Cardiac muscle cell (in vitro differentiated cells and primary cell): ENCODE measurements around the gene SOCS7. TPM values are rescaled to one million over a fixed set of nuclear protein-coding genes. Genes with fewer than 3 reads are reported as not detected.
A peak's percentile ranks its signal among the peaks of the same experiment; 100 is the strongest.

ENCODE experiments used
- DNase-seq, 2 donors: peaks; one replicate each; pipeline versions ENCODE4 v3.0.0 to v3.0.0-alpha.2; 2010 to 2017; ENCODE audit warnings: low read depth in 1 of 2, low spot score in 1 of 2
- H3K27ac ChIP-seq: fragments of 200-600 bp; sonication (generic); 2 replicates; pipeline ENCODE4 v1.5.1; 2016
- H3K27me3 ChIP-seq: fragments of 200-600 bp; sonication (generic); 2 replicates; pipeline ENCODE4 v1.6.0; 2016; ENCODE audit warnings: control low read depth
- H3K36me3 ChIP-seq: fragments of 200-600 bp; sonication (generic); 2 replicates; pipeline ENCODE4 v1.5.1; 2016; ENCODE audit warnings: control low read depth
- H3K4me1 ChIP-seq: fragments of 200-600 bp; sonication (generic); 2 replicates; pipeline ENCODE4 v1.8.1; 2017; ENCODE audit warnings: low read depth, mild to moderate bottlenecking, mixed run types
- H3K4me3 ChIP-seq: fragments of 200-600 bp; sonication (generic); 2 replicates; pipeline ENCODE4 v1.5.1; 2016; ENCODE audit warnings: mild to moderate bottlenecking
- H3K9me3 ChIP-seq: fragments of 200-600 bp; sonication (generic); 2 replicates; pipeline ENCODE4 v1.5.1; 2017; ENCODE audit warnings: low read depth, mild to moderate bottlenecking, control low read depth
- CTCF ChIP-seq: IDR thresholded peaks from 2 replicates; pipeline ENCODE4 v1.5.1; 2012; ENCODE audit warnings: low read depth, mild to moderate bottlenecking, low read length
- polyA plus RNA-seq: library from polyadenylated mRNA; unstranded; fragments of >200 nt; fragmentation: Nextera tagmentation; extraction: Ambion mirVana; gene quantifications from 2 replicates; pipeline ENCODE4 v1.2.1, GENCODE V29; 2016
- total RNA-seq: library from RNA; depleted of rRNA; stranded (reverse); fragments of >200 nt; gene quantifications from 2 replicates; pipeline ENCODE4 v1.2.3, GENCODE V29; 2016

Gene SOCS7
- total and polyA plus RNA-seq, 2 experiments from 2014 or later: 2.8 to 18.7 TPM

GRCh38 chr17:38338535-38338934 lies 13.1 kb upstream of the SOCS7 start:
- no peaks in the 10 kb centered on the region for H3K9me3 ChIP-seq
- no peak for DNase-seq
- no peak overlapping the region for H3K4me3 ChIP-seq
- H3K27ac ChIP-seq: no peak overlapping the region
- no peaks in the 10 kb centered on the region for H3K27me3 ChIP-seq
- no peaks in the 10 kb centered on the region for H3K36me3 ChIP-seq
- peaks cover 3% of the 10 kb centered on the region for H3K4me1 ChIP-seq
- no peak for TF ChIP-seq CTCF

- Histone ChIP-seq H3K27ac (no peak overlapping the region), H3K36me3 (no peaks in the 10 kb centered on the region), H3K27me3 (no peaks in the 10 kb centered on the region), H3K4me3 (no peak overlapping the region), H3K4me1 (peaks cover 3% of the 10 kb centered on the region), H3K9me3 (no peaks in the 10 kb centered on the region)
- DNase-seq: no peak
- no peak for TF ChIP-seq CTCF
Observed at GRCh38 chr17:38339891-38340290, 11.8 kb upstream of the SOCS7 start.

GRCh38 chr17:38341035-38341721 lies 10.5 kb upstream of the SOCS7 start:
- H3K36me3 ChIP-seq: no peaks in the 10 kb centered on the region
- no peak for TF ChIP-seq CTCF
- peak; percentile 34 to 77 for DNase-seq
- H3K27me3 ChIP-seq: no peaks in the 10 kb centered on the region
- H3K27ac ChIP-seq: no peak overlapping the region
- H3K4me3 ChIP-seq: no peak overlapping the region
- no peaks in the 10 kb centered on the region for H3K9me3 ChIP-seq
- H3K4me1 ChIP-seq: peaks cover 3% of the 10 kb centered on the region

- peaks cover 3% of the 10 kb centered on the region for H3K4me1 ChIP-seq
- no peaks in the 10 kb centered on the region for H3K36me3 ChIP-seq
- H3K27ac ChIP-seq: no peak overlapping the region
- no peak for TF ChIP-seq CTCF
- H3K9me3 ChIP-seq: no peaks in the 10 kb centered on the region
- no peak overlapping the region for H3K4me3 ChIP-seq
- DNase-seq: no peak
- no peaks in the 10 kb centered on the region for H3K27me3 ChIP-seq
Observed at GRCh38 chr17:38342886-38343607, 8.6 kb upstream of the SOCS7 start.

GRCh38 chr17:38343608-38344419 lies 7.8 kb upstream of the SOCS7 start, which contains the start of gene GPR179:
GPR179 (minus strand) TSS chr17:38343956; CDS start chr17:38343789, 167 bp downstream.
- Histone ChIP-seq H3K9me3 (no peaks in the 10 kb centered on the region), H3K4me3 (no peak within 1 kb of the TSS), H3K36me3 (no peaks in the 10 kb centered on the region), H3K4me1 (peaks cover 3% of the 10 kb centered on the region), H3K27ac (no peak within 1 kb of the TSS), H3K27me3 (no peaks in the 10 kb centered on the region)
- no peak for TF ChIP-seq CTCF
- DNase-seq: no peak
